Right atrium auricular region (tissue), 2 donors: Measurements from ENCODE around the gene PPP1R14B. TPM values are rescaled to one million over a fixed set of nuclear protein-coding genes. Genes with fewer than 3 reads are reported as not detected.

ENCODE experiments used
- DNase-seq: peaks from one replicate; pipeline ENCODE4 v3.0.0-alpha.2; 2019; ENCODE audit warnings: low spot score
- H3K27ac ChIP-seq, 2 donors: fragments of 200-600 bp; sonication (generic); 1 replicate in 1 of 2; 2 replicates in 1 of 2; pipeline ENCODE4 v1.5.1; 2016 to 2019
- H3K27me3 ChIP-seq, 2 donors: fragments of 200-600 bp; sonication (generic); one replicate each; pipeline versions ENCODE4 v1.5.1 to v1.6.0; 2017 to 2019
- H3K36me3 ChIP-seq: fragments of 200-600 bp; sonication (generic); one replicate; pipeline ENCODE4 v1.5.1; 2016
- H3K4me1 ChIP-seq, 2 donors: fragments of 200-600 bp; sonication (generic); one replicate each; pipeline versions ENCODE4 v1.5.1 to v1.6.0; 2017 to 2019
- H3K4me3 ChIP-seq, 2 donors: fragments of 200-600 bp; sonication (generic); 1 replicate in 1 of 2; 2 replicates in 1 of 2; pipeline ENCODE4 v1.5.1; 2017 to 2019; ENCODE audit warnings: mild to moderate bottlenecking in 1 of 2, moderate library complexity in 1 of 2
- H3K9me3 ChIP-seq, 2 donors: fragments of 200-600 bp; sonication (generic); one replicate each; pipeline ENCODE4 v1.5.1; 2019
- total RNA-seq, 2 donors: library from RNA; depleted of rRNA; stranded (reverse); fragments of >200 nt; gene quantifications; one replicate each; pipeline ENCODE4 v1.1.0, GENCODE V29; 2016
- TF ChIP-seq, protein P1 (sequence below), 2 donors: fragments of 200-600 bp; sonication (generic); IDR thresholded peaks; one replicate each; pipeline ENCODE4 v1.5.1; 2019; ENCODE audit warnings: antibody characterized with exemption in 2 of 2

Gene PPP1R14B
- total RNA-seq, 2 donors from 2014 or later: 76.4 to 99.2 TPM

DNA sequence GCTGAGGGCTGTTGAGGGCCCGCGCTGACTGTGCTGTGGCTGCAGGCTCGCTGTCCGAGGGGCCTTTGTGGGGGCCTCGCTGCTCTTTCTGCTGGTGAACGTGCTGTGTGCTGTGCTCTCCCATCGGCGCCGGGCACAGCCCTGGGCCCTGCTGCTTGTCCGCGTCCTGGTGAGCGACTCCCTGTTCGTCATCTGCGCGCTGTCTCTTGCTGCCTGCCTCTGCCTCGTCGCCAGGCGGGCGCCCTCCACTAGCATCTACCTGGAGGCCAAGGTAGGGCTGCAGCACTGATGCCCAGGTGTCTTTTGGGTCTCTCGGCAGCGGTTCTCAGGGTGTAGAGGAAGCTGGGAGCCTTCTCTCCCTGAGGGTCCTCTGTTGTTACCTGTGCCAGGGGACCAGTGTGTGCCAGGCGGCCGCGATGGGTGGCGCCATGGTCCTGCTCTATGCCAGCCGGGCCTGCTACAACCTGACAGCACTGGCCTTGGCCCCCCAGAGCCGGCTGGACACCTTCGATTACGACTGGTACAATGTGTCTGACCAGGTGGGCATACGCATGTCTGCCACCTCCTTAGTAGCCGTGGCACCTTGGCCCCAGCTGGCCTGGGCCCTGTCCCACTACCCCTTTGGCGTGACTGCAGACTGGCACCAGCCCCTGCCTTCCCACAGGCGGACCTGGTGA lies 41.1 kb upstream of the PPP1R14B start:
- Histone ChIP-seq H3K27me3 (peaks cover 10 to 15% of the 10 kb centered on the region in 2 donors), H3K4me1 (peaks cover 0 to 47% of the 10 kb centered on the region in 2 donors)
- no peak for DNase-seq

DNA sequence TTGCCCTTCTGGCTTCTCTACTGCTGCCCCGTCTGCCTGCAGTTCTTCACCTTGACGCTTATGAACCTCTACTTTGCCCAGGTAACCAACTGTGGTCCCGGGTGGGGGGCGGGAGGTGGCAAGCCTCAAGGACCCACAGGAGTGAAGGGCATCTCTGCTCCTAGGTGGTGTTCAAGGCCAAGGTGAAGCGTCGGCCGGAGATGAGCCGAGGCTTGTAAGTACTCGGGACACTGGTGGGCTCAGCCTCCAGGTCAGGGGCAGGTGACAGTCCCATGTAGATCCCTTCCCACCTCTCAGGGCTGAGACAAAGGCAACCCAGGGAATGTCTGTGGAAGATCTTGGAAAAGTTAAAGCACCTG lies 40.0 kb upstream of the PPP1R14B start:
- no peak overlapping the region for H3K27ac ChIP-seq

More for the DNA sequence above, 41.1 kb upstream of the PPP1R14B start:
- no peak overlapping the region for H3K4me3 ChIP-seq
- no peak overlapping the region for H3K27ac ChIP-seq
- TF ChIP-seq, protein P1, sequence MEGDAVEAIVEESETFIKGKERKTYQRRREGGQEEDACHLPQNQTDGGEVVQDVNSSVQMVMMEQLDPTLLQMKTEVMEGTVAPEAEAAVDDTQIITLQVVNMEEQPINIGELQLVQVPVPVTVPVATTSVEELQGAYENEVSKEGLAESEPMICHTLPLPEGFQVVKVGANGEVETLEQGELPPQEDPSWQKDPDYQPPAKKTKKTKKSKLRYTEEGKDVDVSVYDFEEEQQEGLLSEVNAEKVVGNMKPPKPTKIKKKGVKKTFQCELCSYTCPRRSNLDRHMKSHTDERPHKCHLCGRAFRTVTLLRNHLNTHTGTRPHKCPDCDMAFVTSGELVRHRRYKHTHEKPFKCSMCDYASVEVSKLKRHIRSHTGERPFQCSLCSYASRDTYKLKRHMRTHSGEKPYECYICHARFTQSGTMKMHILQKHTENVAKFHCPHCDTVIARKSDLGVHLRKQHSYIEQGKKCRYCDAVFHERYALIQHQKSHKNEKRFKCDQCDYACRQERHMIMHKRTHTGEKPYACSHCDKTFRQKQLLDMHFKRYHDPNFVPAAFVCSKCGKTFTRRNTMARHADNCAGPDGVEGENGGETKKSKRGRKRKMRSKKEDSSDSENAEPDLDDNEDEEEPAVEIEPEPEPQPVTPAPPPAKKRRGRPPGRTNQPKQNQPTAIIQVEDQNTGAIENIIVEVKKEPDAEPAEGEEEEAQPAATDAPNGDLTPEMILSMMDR (IDR thresholded peaks at IDR 0.05): no peak
- H3K9me3 ChIP-seq: no peaks in the 10 kb centered on the region
- no peaks in the 10 kb centered on the region for H3K36me3 ChIP-seq

DNA sequence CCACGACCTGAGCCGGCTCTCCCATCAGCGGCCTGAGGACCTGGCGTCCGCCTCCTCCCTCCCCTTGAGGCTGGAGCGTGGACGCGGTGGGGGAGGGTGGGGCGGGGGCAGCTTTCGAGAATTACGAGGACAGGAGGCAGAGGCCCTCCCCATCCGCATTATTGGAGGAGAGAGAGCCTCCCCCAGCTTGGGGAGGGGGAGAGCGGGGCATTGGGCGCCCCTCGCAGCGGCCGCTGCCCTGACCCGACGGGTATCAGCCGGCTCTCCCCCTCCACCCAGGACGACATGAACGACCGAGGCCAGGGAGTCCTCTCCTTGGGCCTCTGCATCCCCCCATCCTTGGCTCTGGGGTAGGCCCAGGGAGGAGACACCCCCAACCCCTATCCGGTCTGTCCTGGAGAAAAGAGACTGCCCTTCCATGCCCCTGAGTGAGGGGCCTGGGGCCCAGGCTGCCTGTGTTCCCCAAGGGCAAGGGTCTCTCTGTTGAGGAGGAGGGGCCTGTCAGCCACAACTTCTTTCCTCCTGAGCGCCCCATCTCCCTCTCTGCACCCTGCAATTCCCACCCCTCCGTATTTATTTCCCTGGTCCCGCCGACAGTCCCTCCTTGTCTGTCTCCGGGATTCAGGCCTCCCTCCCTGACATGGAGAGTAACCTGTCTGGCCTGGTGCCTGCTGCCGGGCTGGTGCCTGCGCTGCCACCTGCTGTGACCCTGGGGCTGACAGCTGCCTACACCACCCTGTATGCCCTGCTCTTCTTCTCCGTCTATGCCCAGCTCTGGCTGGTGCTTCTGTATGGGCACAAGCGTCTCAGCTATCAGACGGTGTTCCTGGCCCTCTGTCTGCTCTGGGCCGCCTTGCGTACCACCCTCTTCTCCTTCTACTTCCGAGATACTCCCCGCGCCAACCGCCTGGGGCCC lies 39.4 kb upstream of the PPP1R14B start:
- no peak for DNase-seq
- TF ChIP-seq, protein P1 (IDR thresholded peaks at IDR 0.05): no peak
- Histone ChIP-seq H3K36me3 (peaks cover 6% of the 10 kb centered on the region), H3K9me3 (no peaks in the 10 kb centered on the region), H3K4me3 (peak overlapping the region; percentile 67 to 68), H3K4me1 (peaks cover 0 to 42% of the 10 kb centered on the region in 2 donors), H3K27me3 (peaks cover 0 to 5% of the 10 kb centered on the region in 2 donors), H3K27ac (peak overlapping the region; percentile 90 to 96)

More for the DNA sequence above, 40.0 kb upstream of the PPP1R14B start:
- peaks cover 0 to 43% of the 10 kb centered on the region in 2 donors for H3K4me1 ChIP-seq
- H3K9me3 ChIP-seq: no peaks in the 10 kb centered on the region
- DNase-seq: no peak
- H3K36me3 ChIP-seq: peaks cover 3% of the 10 kb centered on the region
- TF ChIP-seq, protein P1 (IDR thresholded peaks at IDR 0.05): no peak
- peaks cover 4 to 6% of the 10 kb centered on the region in 2 donors for H3K27me3 ChIP-seq
- H3K4me3 ChIP-seq: no peak overlapping the region

DNA sequence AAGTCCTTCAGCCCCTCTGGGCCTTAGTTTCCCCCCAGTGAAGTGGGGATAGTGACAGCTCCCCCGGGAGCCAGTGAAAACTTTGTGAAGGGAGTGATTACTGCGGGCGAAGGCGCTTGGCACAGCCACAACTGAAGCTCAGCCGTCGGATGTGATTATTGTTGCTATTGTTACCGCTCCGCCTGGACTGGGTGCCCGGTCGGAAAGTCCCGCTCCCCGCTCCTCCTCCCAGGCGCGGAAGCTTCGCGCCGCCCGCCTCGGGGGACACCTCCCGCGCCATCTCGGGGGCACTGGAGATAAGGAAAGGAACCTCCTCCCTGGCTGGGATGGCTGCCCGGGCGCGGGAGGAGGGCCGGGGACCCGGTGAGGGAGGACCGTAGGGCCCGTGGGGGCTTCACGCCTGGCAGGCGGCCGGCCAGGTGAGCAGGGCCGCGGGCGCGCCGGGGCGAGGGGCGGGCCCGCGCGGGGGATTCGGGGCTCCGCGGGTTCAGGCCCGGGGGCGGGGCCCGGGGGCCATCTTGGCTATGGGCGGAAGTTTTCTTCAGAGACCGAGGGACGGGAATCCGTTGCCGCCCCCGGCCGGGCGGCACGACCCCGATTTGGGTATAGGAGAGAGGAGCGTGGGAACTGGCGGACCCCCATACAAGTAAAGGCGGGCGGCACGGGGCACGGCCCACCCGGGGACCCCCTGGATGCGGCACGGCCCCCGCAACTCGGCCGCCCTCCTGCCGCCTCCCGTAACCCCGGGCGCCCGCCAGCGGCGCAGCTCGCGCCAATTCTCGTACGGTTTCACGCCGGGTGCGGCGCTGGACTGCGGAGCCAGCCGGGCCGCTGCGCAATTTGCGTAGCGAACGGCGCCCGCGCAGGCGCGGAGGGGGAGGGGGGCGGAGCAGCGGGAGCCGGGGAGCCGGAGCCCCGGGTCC lies 38.5 kb upstream of the PPP1R14B start, which contains the start of gene GPR137:
Gene GPR137 (plus strand): TSS at position 887 of the 923 bp plus-strand sequence. CDS start 677 bp downstream, outside the sequence.
- Histone ChIP-seq H3K27ac (peak within 1 kb of the TSS; percentile 90 to 96), H3K36me3 (peaks cover 6% of the 10 kb centered on the region), H3K4me3 (peak within 1 kb of the TSS; percentile 67 to 68), H3K4me1 (peaks cover 0 to 48% of the 10 kb centered on the region in 2 donors), H3K9me3 (no peaks in the 10 kb centered on the region), H3K27me3 (no peaks in the 10 kb centered on the region)
- DNase-seq: peak; percentile 83
- TF ChIP-seq, protein P1 (IDR thresholded peaks at IDR 0.05): no peak
